K562 (cell line): ENCODE results near the gene CDH12.

Source experiments
- SMARCC2 ChIP-seq: fragments of 450-650 bp; IDR thresholded peaks from 2 replicates; pipeline ENCODE4 v1.6.1; 2017; ENCODE audit warnings: antibody characterized with exemption, moderate library complexity, mild to moderate bottlenecking, low read depth
- TARDBP ChIP-seq: fragments of 450-650 bp; IDR thresholded peaks from 2 replicates; pipeline ENCODE4 v1.6.1; 2016

GRCh38 chr5:22693121-22693520 is 160.0 kb downstream of the CDH12 start:
- TF ChIP-seq TARDBP (no peak), SMARCC2 (no peak)
